Testis (tissue), 2 donors: ENCODE data around the gene ARL6IP6.

Experiments
- POLR2A ChIP-seq: fragments of 450-650 bp; IDR thresholded peaks from one replicate; pipeline ENCODE4 v1.6.1; 2017; ENCODE audit warnings: antibody characterized with exemption, mild to moderate bottlenecking, moderate library complexity
- TF ChIP-seq, protein P1 (sequence below), 3 experiments: fragments of 450-650 bp in 2 of 3; fragments of 200-600 bp in 1 of 3; sonication (generic) in 1 of 3; IDR thresholded peaks; one replicate each; pipeline ENCODE4 v1.5.1; 2016 to 2019; ENCODE audit warnings: antibody characterized with exemption in 3 of 3, mild to moderate bottlenecking in 2 of 3, moderate library complexity in 1 of 3

DNA sequence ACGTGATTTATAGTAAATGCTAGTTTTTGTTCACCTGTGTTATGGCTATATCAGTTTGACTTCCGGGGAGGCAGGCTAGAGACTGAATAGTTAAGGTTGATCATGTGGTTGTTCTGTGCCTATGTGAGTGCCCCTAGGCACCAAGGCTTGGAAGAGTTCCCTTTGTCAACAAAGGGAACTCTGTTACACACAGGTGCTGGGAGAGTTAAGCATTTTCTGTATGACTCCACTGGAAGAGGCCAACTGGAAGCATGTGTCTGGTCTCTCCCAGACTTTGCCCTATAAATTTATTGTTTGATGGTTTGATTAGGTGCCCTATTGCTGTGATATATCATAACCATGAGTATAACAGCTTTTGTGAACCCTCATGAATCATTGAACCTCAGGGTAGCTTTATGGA is 63.8 kb downstream of the ARL6IP6 start:
- TF ChIP-seq, protein P1, sequence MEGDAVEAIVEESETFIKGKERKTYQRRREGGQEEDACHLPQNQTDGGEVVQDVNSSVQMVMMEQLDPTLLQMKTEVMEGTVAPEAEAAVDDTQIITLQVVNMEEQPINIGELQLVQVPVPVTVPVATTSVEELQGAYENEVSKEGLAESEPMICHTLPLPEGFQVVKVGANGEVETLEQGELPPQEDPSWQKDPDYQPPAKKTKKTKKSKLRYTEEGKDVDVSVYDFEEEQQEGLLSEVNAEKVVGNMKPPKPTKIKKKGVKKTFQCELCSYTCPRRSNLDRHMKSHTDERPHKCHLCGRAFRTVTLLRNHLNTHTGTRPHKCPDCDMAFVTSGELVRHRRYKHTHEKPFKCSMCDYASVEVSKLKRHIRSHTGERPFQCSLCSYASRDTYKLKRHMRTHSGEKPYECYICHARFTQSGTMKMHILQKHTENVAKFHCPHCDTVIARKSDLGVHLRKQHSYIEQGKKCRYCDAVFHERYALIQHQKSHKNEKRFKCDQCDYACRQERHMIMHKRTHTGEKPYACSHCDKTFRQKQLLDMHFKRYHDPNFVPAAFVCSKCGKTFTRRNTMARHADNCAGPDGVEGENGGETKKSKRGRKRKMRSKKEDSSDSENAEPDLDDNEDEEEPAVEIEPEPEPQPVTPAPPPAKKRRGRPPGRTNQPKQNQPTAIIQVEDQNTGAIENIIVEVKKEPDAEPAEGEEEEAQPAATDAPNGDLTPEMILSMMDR (IDR thresholded peaks at IDR 0.05): no peak
- TF ChIP-seq POLR2A: no peak
